Measurements from ENCODE around the gene SEMA3B. TPM values are rescaled to one million over a fixed set of nuclear protein-coding genes. Genes with fewer than 3 reads are reported as not detected.

The SEMA3B gene
- total RNA-seq, 2 experiments from 2014 or later: 0.16 to 0.70 TPM

DNA sequence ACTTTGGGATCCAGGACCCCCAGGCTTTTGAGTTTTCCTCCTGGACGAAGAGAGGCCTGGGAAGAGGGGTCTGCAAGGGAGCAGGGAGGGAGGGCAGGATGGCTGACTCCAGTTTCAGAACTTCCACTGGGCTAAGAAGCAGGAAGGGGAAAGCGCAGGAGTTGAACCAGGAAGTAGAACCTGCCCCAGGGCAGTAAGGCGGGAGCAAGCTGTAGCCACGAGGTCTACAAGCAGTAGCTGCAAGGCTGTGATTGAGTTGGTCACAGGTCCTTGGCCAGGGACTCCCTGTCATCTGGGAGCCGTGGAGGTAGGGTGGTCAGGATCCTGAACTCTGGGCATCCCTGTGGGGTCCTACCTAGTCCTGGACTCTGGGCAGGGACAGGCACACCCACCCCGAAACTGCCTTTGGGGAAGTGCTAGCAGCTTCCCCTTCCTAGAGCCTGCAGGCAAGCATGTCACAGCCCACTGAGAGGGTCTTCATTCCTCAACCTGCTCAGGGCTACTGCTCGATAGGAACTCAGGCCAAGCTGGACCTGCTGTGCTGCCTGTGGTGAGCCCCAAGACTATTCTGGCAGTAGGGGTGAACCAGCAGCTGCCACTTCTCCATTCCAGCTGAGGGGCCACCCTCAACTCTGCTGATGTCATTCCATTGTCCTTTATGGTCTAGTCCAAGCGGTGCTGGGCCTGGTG is 38.7 kb upstream of the SEMA3B start:
- CTCF ChIA-PET: interaction anchor here (1.3 to 17.1 kb wide), 5 partner anchors 12 to 42 kb away, joined by 5 to 398 read pairs (median 84); partner anchors contain the start of genes GNAT1 and SEMA3B
- H3K4me1 Mint-ChIP-seq: peaks cover 33% of the 10 kb centered on the region
- H3K27ac Mint-ChIP-seq: no peak overlapping the region
- ATAC-seq (no peak), DNase-seq (no peak)
- H3K27me3 Mint-ChIP-seq: peaks cover 2% of the 10 kb centered on the region
- no peaks in the 10 kb centered on the region for H3K9me3 Mint-ChIP-seq (ENCODE audit: low read depth)
- no peaks in the 10 kb centered on the region for H3K36me3 Mint-ChIP-seq
- H3K4me3 Mint-ChIP-seq: no peak overlapping the region

- Mint-ChIP-seq H3K4me1 (peaks cover 34% of the 10 kb centered on the region), H3K4me3 (no peak overlapping the region), H3K27me3 (no peaks in the 10 kb centered on the region), H3K27ac (no peak overlapping the region), H3K36me3 (no peaks in the 10 kb centered on the region), H3K9me3 (ENCODE audit: low read depth) (no peaks in the 10 kb centered on the region)
- DNase-seq (no peak), ATAC-seq (no peak)
- CTCF ChIA-PET: interaction anchor here (0.5 to 17.1 kb wide), 5 partner anchors 12 to 1075 kb away, joined by 3 to 398 read pairs (median 84); partner anchors contain the start of genes GNAT1 and SEMA3B
These were observed 38.2 kb upstream of the SEMA3B start for GRCh38 chr3:50230794-50231125.

GRCh38 chr3:50231581-50231980 is 37.4 kb upstream of the SEMA3B start:
- Mint-ChIP-seq H3K27ac (no peak overlapping the region), H3K36me3 (peaks cover 1% of the 10 kb centered on the region), H3K4me3 (no peak overlapping the region)

DNA sequence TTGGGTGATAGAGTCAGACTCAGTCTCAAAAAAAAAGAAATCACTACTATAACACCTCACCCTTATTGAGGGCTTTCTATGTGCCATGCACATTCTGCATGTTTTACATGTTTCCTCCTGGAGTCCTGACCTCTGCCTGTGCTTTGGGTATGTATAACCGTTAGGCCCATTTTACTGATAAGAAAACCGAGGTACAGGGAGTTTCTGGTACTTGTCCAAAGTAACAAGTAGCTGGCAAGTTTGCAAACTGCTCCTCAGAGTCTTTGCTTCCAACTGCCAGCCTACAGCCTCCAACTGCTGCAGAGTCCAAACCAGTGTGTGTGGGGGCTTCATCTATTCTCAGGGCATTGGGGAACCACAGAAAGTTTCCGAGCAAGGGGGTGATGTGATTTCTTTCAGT is 36.6 kb upstream of the SEMA3B start:
- ATAC-seq: no peak
- Mint-ChIP-seq H3K36me3 (peaks cover 8% of the 10 kb centered on the region), H3K9me3 (ENCODE audit: low read depth) (no peaks in the 10 kb centered on the region), H3K4me3 (no peak overlapping the region), H3K27me3 (no peaks in the 10 kb centered on the region), H3K4me1 (peaks cover 23% of the 10 kb centered on the region), H3K27ac (no peak overlapping the region)
- CTCF ChIA-PET: no interaction called here
- no peak for DNase-seq

More at GRCh38 chr3:50231581-50231980, 37.4 kb upstream of the SEMA3B start:
- Mint-ChIP-seq H3K27me3 (no peaks in the 10 kb centered on the region), H3K4me1 (peaks cover 28% of the 10 kb centered on the region), H3K9me3 (ENCODE audit: low read depth) (no peaks in the 10 kb centered on the region)
- DNase-seq (no peak), ATAC-seq (no peak)
- CTCF ChIA-PET: interaction anchor here (0.5 to 17.1 kb wide), 4 partner anchors 20 to 894 kb away, joined by 3 to 398 read pairs (median 118); partner anchors contain the start of gene GNAT1

DNA sequence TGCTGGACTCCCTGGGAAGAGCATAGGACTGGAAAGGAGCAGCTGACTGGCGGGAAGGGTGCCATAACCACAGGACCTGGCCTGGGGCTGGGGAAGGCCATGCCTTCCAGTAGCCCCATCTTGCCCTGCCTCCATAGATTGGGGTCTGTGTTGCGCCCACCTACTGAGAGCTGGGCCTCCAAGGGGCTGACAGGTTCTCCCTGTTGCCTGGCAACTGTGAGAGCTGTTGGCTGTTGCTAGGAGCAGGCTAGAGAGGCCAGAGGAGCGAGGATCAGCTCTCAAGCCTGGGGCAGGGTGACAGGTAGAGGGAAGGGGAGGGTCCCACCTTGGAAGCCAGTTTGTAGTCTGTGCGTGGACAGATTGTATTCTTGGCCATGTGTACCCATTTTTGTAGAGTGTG is 35.8 kb upstream of the SEMA3B start:
- no peak overlapping the region for H3K27ac Mint-ChIP-seq
- ATAC-seq (no peak), DNase-seq (no peak)
- H3K36me3 Mint-ChIP-seq: peaks cover 11% of the 10 kb centered on the region
- H3K4me1 Mint-ChIP-seq: peaks cover 22% of the 10 kb centered on the region
- no peak overlapping the region for H3K4me3 Mint-ChIP-seq
- H3K9me3 Mint-ChIP-seq (ENCODE audit: low read depth): no peaks in the 10 kb centered on the region
- CTCF ChIA-PET: interaction anchor here (1.1 to 6.7 kb wide), 3 partner anchors 9 to 26 kb away, joined by 4 to 83 read pairs (median 28); no protein-coding TSS in a partner anchor
- H3K27me3 Mint-ChIP-seq: no peaks in the 10 kb centered on the region

GRCh38 chr3:50235716-50236483 is 33.0 kb upstream of the SEMA3B start, which contains the start of gene GNAI2:
Gene GNAI2 (plus strand): TSS chr3:50236204. CDS start chr3:50236336, 132 bp downstream.
- H3K36me3 Mint-ChIP-seq: peaks cover 21% of the 10 kb centered on the region
- peak; percentile 93 for ATAC-seq
- CTCF ChIA-PET: interaction anchor here (0.6 to 6.7 kb wide), 19 partner anchors 8 to 445 kb away, joined by 3 to 83 read pairs (median 4); partner anchors contain the start of gene IFRD2
- H3K9me3 Mint-ChIP-seq (ENCODE audit: low read depth): no peaks in the 10 kb centered on the region
- DNase-seq: peak; percentile 100
- H3K27ac Mint-ChIP-seq: peak within 1 kb of the TSS; percentile 94
- peak within 1 kb of the TSS; percentile 97 for H3K4me3 Mint-ChIP-seq
- H3K4me1 Mint-ChIP-seq: peaks cover 38% of the 10 kb centered on the region
- no peaks in the 10 kb centered on the region for H3K27me3 Mint-ChIP-seq

DNA sequence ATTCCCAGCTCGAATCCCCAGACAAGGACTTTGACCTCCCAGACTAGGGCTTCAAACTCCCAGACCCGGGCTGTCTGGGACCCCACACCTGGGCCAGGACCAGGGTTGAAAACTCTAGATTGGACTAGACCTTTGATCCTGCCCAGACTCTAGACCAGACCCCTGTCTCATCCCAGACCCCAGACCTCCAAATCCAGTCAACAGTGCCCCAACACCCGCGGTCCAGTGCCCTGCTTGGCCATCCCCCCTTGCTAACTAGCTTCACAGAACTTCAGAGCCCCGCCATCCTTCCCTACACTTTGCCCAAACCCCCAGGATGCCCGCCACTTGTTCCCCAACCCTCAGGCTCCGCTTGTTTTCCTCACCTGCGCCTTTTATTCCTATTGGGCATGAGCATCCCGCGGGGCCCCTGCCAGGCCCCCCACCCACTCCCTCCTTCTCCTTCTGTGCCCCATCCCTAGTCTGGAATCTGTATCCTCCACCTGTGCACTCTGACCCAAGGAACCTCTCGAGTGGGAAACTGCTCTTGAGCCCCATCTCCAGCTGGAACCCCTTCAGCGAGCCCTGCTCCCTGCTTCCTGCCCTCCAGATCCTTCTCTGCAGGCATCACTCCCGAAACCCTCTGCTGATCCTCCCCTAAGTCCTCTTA is 32.3 kb upstream of the SEMA3B start:
- Mint-ChIP-seq H3K36me3 (peaks cover 25% of the 10 kb centered on the region), H3K9me3 (ENCODE audit: low read depth) (no peaks in the 10 kb centered on the region), H3K27ac (peak overlapping the region; percentile 94), H3K27me3 (no peaks in the 10 kb centered on the region), H3K4me1 (peaks cover 45% of the 10 kb centered on the region), H3K4me3 (peak overlapping the region; percentile 97)
- CTCF ChIA-PET: interaction anchor here (1.2 to 6.7 kb wide), 4 partner anchors 10 to 56 kb away, joined by 4 to 83 read pairs (median 36); partner anchors contain the start of gene IFRD2
- no peak for DNase-seq
- no peak for ATAC-seq

DNA sequence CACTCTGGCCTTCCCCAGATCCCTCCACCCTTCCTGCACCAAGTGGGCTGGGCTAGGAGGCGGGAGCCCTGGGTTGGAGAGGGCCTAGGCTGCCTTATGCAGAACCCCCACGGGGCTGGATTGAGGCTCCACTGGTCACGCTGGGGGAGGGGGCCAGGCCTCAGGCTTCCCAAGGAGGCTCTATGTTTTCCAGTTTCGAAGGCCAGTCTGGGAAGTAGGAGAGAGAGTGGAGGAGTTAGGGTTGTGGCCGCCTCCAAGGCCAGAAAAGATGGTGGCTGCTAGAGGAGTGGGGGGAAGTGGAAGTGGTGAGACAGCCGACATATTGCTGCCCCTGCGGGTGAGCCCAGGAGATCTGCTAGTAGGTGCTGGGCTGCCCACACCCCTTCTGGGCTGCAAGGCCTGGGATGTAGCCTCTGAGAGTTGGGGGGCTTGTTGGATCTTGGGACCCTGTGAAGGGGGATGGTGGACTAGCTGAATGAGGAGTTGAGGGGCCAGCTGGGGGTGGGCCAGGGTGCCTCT is 31.8 kb upstream of the SEMA3B start:
- peak; percentile 71 for DNase-seq
- CTCF ChIA-PET: interaction anchor here (1.0 to 6.7 kb wide), 6 partner anchors 8 to 55 kb away, joined by 3 to 83 read pairs (median 16); partner anchors contain the start of gene IFRD2
- Mint-ChIP-seq H3K9me3 (ENCODE audit: low read depth) (no peaks in the 10 kb centered on the region), H3K4me1 (peaks cover 51% of the 10 kb centered on the region), H3K27me3 (no peaks in the 10 kb centered on the region), H3K27ac (peak overlapping the region; percentile 94), H3K4me3 (peak overlapping the region; percentile 97), H3K36me3 (peaks cover 25% of the 10 kb centered on the region)
- no peak for ATAC-seq

DNA sequence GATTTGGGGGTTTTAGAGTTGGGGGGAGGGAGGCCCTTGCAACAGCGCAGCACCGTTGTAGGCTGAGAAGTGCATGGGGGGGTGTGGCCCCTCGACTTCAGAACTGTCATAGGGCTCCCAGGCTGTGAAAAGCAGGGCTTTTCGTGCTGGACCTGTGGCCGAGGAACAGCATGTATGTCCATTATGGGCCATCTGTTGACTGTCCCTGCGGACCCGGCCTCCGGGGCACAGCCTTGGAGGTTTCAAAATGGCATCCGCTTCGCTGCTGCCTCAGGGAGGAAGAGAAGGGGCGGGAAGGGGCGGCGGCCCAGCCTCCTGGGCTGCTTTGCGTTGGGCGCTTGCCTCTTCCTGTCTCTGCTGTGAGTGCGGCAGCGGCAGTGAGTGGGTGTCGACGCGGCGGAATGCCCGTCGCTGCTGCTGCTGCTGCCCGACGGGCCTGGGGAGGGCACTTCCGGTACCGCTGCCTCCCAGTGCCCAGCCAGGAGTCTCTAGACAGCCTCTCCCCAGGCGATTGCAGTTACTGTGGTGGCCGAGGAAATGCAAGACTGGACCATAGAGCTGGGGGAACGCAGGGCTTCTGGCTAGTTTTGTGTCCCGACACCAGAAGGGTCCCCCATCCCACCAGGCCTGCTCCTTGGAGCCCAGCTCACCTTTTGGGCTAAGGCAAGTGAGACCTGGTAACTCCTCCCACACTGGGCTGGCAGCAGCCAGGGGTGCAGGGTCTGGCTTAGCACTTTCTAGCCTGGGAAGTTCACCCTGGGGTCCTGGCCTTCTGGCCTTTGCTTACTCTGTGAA is 31.0 kb upstream of the SEMA3B start:
- no peaks in the 10 kb centered on the region for H3K27me3 Mint-ChIP-seq

DNA sequence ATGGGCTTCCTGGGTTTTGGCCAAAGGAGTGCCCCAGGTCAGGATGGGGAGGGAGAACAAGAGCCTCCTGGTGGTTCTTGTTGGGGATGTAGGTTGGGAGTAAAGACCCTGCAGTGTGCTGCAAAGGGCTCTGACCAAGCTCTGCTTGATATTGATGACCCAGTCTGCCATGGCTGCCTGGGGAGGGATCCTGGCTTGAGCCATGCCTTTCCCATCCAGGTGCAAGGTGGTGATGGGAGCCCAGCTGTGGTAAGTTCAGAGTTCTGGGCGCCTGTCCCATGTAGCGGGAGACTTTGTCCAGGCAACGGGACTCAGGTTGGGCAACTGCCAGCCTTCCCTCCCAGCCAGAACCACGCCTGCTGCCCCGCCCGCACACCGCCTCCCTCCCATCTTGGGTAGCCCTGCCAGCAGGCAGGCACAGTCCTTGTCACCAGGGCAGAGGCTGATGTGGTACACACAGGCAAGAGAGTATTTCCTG is 30.4 kb upstream of the SEMA3B start:
- H3K27me3 Mint-ChIP-seq: no peaks in the 10 kb centered on the region
- H3K36me3 Mint-ChIP-seq: peaks cover 31% of the 10 kb centered on the region
- no peak for DNase-seq
- H3K9me3 Mint-ChIP-seq (ENCODE audit: low read depth): no peaks in the 10 kb centered on the region
- CTCF ChIA-PET: interaction anchor here (4.1 to 6.7 kb wide), 2 partner anchors 9 to 12 kb away, joined by 43 to 83 read pairs; no protein-coding TSS in a partner anchor
- ATAC-seq: no peak
- H3K4me1 Mint-ChIP-seq: peaks cover 63% of the 10 kb centered on the region
- H3K27ac Mint-ChIP-seq: peak overlapping the region; percentile 94
- H3K4me3 Mint-ChIP-seq: peak overlapping the region; percentile 97

More for the DNA sequence above, 31.0 kb upstream of the SEMA3B start:
- Mint-ChIP-seq H3K36me3 (peaks cover 29% of the 10 kb centered on the region), H3K9me3 (ENCODE audit: low read depth) (no peaks in the 10 kb centered on the region), H3K4me3 (peak overlapping the region; percentile 97), H3K4me1 (peaks cover 59% of the 10 kb centered on the region), H3K27ac (peak overlapping the region; percentile 94)
- CTCF ChIA-PET: interaction anchor here (1.0 to 6.7 kb wide), 5 partner anchors 9 to 23 kb away, joined by 3 to 83 read pairs (median 28); no protein-coding TSS in a partner anchor
- ATAC-seq (peak; percentile 50), DNase-seq (peak; percentile 94)

DNA sequence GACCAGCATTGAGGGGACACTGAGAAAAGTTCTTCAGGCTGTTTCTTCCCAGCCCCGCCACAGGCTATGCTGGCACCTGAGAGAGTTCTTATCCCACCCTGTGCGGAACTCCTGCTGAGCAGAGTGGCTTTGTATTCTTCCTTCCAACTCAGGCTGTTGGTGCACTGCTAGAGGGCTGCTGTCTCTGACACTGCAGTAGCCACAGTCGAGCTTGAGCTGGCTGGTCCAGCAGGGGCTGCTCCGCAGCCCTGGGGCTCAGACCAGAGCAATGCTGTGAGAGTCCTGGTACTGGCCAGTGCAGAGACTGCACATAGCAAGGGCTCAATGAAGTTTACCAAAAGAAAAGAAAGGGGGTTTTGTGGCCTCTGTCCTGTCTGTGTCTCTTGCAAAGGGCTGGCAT is 29.3 kb upstream of the SEMA3B start:
- peaks cover 68% of the 10 kb centered on the region for H3K4me1 Mint-ChIP-seq
- H3K9me3 Mint-ChIP-seq (ENCODE audit: low read depth): no peaks in the 10 kb centered on the region
- H3K27ac Mint-ChIP-seq: peak overlapping the region; percentile 73
- ATAC-seq (no peak), DNase-seq (no peak)
- CTCF ChIA-PET: interaction anchor here (1.3 to 6.3 kb wide), 3 partner anchors 12 to 25 kb away, joined by 3 to 78 read pairs (median 31); no protein-coding TSS in a partner anchor
- H3K36me3 Mint-ChIP-seq: peaks cover 36% of the 10 kb centered on the region
- no peaks in the 10 kb centered on the region for H3K27me3 Mint-ChIP-seq
- peak overlapping the region; percentile 97 for H3K4me3 Mint-ChIP-seq

GRCh38 chr3:50241163-50241562 is 27.8 kb upstream of the SEMA3B start:
- Mint-ChIP-seq H3K36me3 (peaks cover 36% of the 10 kb centered on the region), H3K9me3 (ENCODE audit: low read depth) (no peaks in the 10 kb centered on the region), H3K4me1 (peaks cover 74% of the 10 kb centered on the region), H3K27ac (peak overlapping the region; percentile 95), H3K4me3 (peak overlapping the region; percentile 69), H3K27me3 (no peaks in the 10 kb centered on the region)
- ATAC-seq (no peak), DNase-seq (no peak)
- CTCF ChIA-PET: interaction anchor here (1.0 to 6.3 kb wide), 3 partner anchors 14 to 49 kb away, joined by 3 to 78 read pairs (median 31); no protein-coding TSS in a partner anchor
